ENCODE measurements around the gene MAN2C1.

MAN2C1 gene

GRCh38 chr15:75309711-75310110 lies 58.7 kb downstream of the MAN2C1 start:
- no peak for DNase-seq (ENCODE audit: low read depth, low spot score)

GRCh38 chr15:75307778-75308390 lies 60.5 kb downstream of the MAN2C1 start:
- peak; percentile 59 for DNase-seq (ENCODE audit: low read depth, low spot score)

- no peak for DNase-seq (ENCODE audit: low read depth, low spot score)
Measured at GRCh38 chr15:75306188-75306587, 62.2 kb downstream of the MAN2C1 start.

Measured in iPS DF 19.7 (cell line).